WTC11 (cell line): Measurements from ENCODE around the gene BRIX1. TPM values are rescaled to one million over a fixed set of nuclear protein-coding genes. Genes with fewer than 3 reads are reported as not detected.

Experiments used
- ATAC-seq: fragments of 200-7000 bp; cut with Tn5 transposase; 2 replicates; pipeline ENCODE4 v1.10.0; 2021; ENCODE audit warnings: mild to moderate bottlenecking, moderate library complexity
- CTCF ChIA-PET: fragments of 300-600 bp; sonication (Branson Sonifier 250); formaldehyde crosslinking; loops from one replicate; lab custom pipeline; 2021; ENCODE audit warnings: antibody characterized with exemption; lab: Charles Lee
- POLR2A ChIA-PET: fragments of 350-600 bp; sonication (Branson Sonifier 250); formaldehyde crosslinking; loops from one replicate; lab custom pipeline; 2021; ENCODE audit warnings: antibody characterized with exemption; lab: Charles Lee
- DNase-seq: peaks from one replicate; pipeline ENCODE4 v3.0.0; 2021; ENCODE audit warnings: low spot score
- H3K27ac Mint-ChIP-seq: 2 replicates; pipeline ENCODE4 v1.8.0; 2021; ENCODE audit warnings: mixed read lengths
- H3K27me3 Mint-ChIP-seq: 2 replicates; pipeline ENCODE4 v1.8.0; 2021; ENCODE audit warnings: low read depth, mild to moderate bottlenecking, moderate library complexity, mixed read lengths
- H3K36me3 Mint-ChIP-seq: 2 replicates; pipeline ENCODE4 v1.8.0; 2021; ENCODE audit warnings: mixed read lengths
- H3K4me1 Mint-ChIP-seq: 2 replicates; pipeline ENCODE4 v1.8.0; 2022; ENCODE audit warnings: mixed read lengths
- H3K4me3 Mint-ChIP-seq: 2 replicates; pipeline ENCODE4 v1.8.0; 2021; ENCODE audit warnings: mild to moderate bottlenecking, moderate library complexity, mixed read lengths
- H3K9me3 Mint-ChIP-seq: 2 replicates; pipeline ENCODE4 v1.8.0; 2021; ENCODE audit warnings: mixed read lengths
- AFF4 ChIP-seq: sonication (generic); formaldehyde crosslinking; IDR thresholded peaks from 2 replicates; pipeline ENCODE4 v1.8.1; 2023; ENCODE audit warnings: mild to moderate bottlenecking, missing genetic modification reagents, borderline replicate concordance
- ARID4B ChIP-seq: sonication (generic); formaldehyde crosslinking; IDR thresholded peaks from 2 replicates; pipeline ENCODE4 v1.8.0; 2023; ENCODE audit warnings: missing genetic modification reagents, mild to moderate bottlenecking, borderline replicate concordance
- ERG ChIP-seq: fragments of 250-450 bp; sonication (Bioruptor Pico); IDR thresholded peaks from 2 replicates; pipeline ENCODE4 v1.8.0; 2021; ENCODE audit warnings: mild to moderate bottlenecking
- FOXK1 ChIP-seq: sonication (generic); formaldehyde crosslinking; IDR thresholded peaks from 2 replicates; pipeline ENCODE4 v1.8.0; 2022; ENCODE audit warnings: mild to moderate bottlenecking, moderate library complexity, missing genetic modification reagents
- GABPB1 ChIP-seq: sonication (generic); formaldehyde crosslinking; IDR thresholded peaks from 2 replicates; pipeline ENCODE4 v1.8.1; 2023; ENCODE audit warnings: mild to moderate bottlenecking, missing genetic modification reagents
- GTF2I ChIP-seq: fragments of 250-450 bp; sonication (Bioruptor Pico); conservative IDR thresholded peaks from 2 replicates; pipeline ENCODE4 v1.4.0; 2021; ENCODE audit warnings: mild to moderate bottlenecking
- HMGA2 ChIP-seq: fragments of 250-450 bp; sonication (Bioruptor Pico); IDR thresholded peaks from 2 replicates; pipeline ENCODE4 v1.4.0; 2021; ENCODE audit warnings: mild to moderate bottlenecking, moderate library complexity
- IRF2 ChIP-seq: sonication (generic); formaldehyde crosslinking; IDR thresholded peaks from 2 replicates; pipeline ENCODE4 v1.8.0; 2022; ENCODE audit warnings: low read depth, missing genetic modification reagents, borderline replicate concordance
- JAZF1 ChIP-seq: fragments of 250-450 bp; sonication (Bioruptor Pico); IDR thresholded peaks from 2 replicates; pipeline ENCODE4 v1.9.0; 2021; ENCODE audit warnings: moderate library complexity, mild to moderate bottlenecking, inconsistent platforms
- MXD4 ChIP-seq: fragments of 250-450 bp; sonication (Bioruptor Pico); IDR thresholded peaks from 2 replicates; pipeline ENCODE4 v1.8.0; 2021; ENCODE audit warnings: mild to moderate bottlenecking, moderate library complexity, borderline replicate concordance
- NR3C1 ChIP-seq: sonication (generic); formaldehyde crosslinking; conservative IDR thresholded peaks from 2 replicates; pipeline ENCODE4 v1.8.1; 2023; ENCODE audit warnings: low read depth, mild to moderate bottlenecking, missing genetic modification reagents
- PRRX2 ChIP-seq: fragments of 250-450 bp; sonication (Bioruptor Pico); IDR thresholded peaks from 2 replicates; pipeline ENCODE4 v1.8.0; 2021; ENCODE audit warnings: mild to moderate bottlenecking
- SMAD3 ChIP-seq: sonication (generic); formaldehyde crosslinking; IDR thresholded peaks from 2 replicates; pipeline ENCODE4 v1.8.0; 2022; ENCODE audit warnings: missing genetic modification reagents, mild to moderate bottlenecking, borderline replicate concordance
- TEAD4 ChIP-seq: sonication (generic); formaldehyde crosslinking; IDR thresholded peaks from 2 replicates; pipeline ENCODE4 v1.8.0; 2022; ENCODE audit warnings: mild to moderate bottlenecking, missing genetic modification reagents
- TP53 ChIP-seq: sonication (generic); formaldehyde crosslinking; IDR thresholded peaks from 2 replicates; pipeline ENCODE4 v1.8.1; 2023; ENCODE audit warnings: mild to moderate bottlenecking, missing genetic modification reagents
- ZNF138 ChIP-seq: sonication (generic); formaldehyde crosslinking; conservative IDR thresholded peaks from 2 replicates; pipeline ENCODE4 v1.8.1; 2022; ENCODE audit warnings: mild to moderate bottlenecking, moderate library complexity, missing genetic modification reagents
- ZNF232 ChIP-seq: sonication (generic); formaldehyde crosslinking; IDR thresholded peaks from 2 replicates; pipeline ENCODE4 v1.8.0; 2022; ENCODE audit warnings: mild to moderate bottlenecking, missing genetic modification reagents
- ZNF532 ChIP-seq: fragments of 250-450 bp; sonication (Bioruptor Pico); IDR thresholded peaks from 2 replicates; pipeline ENCODE4 v1.9.0; 2021; ENCODE audit warnings: mild to moderate bottlenecking, borderline replicate concordance
- ZSCAN18 ChIP-seq: fragments of 250-450 bp; sonication (Bioruptor Pico); IDR thresholded peaks from 2 replicates; pipeline ENCODE4 v2.1.2; 2022; ENCODE audit warnings: mild to moderate bottlenecking, moderate library complexity
- total RNA-seq: library from RNA; stranded (reverse); gene quantifications from 3 replicates; pipeline ENCODE4 v1.2.3, GENCODE V29; 2021
- TF ChIP-seq, protein P1 (sequence below): sonication (generic); formaldehyde crosslinking; IDR thresholded peaks from 2 replicates; pipeline ENCODE4 v1.8.1; 2022; ENCODE audit warnings: missing genetic modification reagents, borderline replicate concordance

The BRIX1 gene
- total RNA-seq, 1 experiment from 2014 or later, result 57.3 TPM

DNA sequence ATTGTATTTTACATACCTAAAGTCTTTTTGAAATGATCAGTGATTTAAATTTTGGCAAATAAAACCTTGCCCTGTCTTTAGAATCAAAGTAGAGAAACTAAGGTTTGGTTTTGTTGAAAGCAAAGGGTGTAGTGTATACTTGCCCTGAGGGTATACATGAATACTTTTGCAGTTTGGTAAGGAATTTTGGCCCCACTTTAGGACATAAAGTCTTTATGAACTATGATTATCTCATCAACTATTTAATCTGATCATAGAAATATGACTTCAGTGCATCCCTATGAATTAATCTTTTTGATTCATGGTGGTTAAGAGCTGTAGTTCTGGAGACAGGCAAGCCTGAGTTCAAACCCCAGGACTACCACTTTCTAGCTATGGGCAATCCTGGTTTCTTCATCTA, 17.9 kb upstream of the BRIX1 start:
- no peak for ATAC-seq
- CTCF ChIA-PET, result interaction anchor here (0.6 to 4.4 kb wide), 15 partner anchors 11 to 423 kb away, joined by 3 to 30 read pairs (median 4); partner anchors contain the start of genes BRIX1, RAD1 and TTC23L

More for the DNA sequence above, 17.9 kb upstream of the BRIX1 start:
- peaks cover 24% of the 10 kb centered on the region for H3K4me1 Mint-ChIP-seq
- no peaks in the 10 kb centered on the region for H3K9me3 Mint-ChIP-seq
- TF ChIP-seq IRF2 (CRISPR knock-in tag) (no peak), GABPB1 (CRISPR knock-in tag) (no peak), PRRX2 (no peak), HMGA2 (no peak), ARID4B (CRISPR knock-in tag) (no peak), MXD4 (CRISPR knock-in tag) (no peak), SMAD3 (CRISPR knock-in tag) (no peak), AFF4 (no peak), ZSCAN18 (no peak), JAZF1 (CRISPR knock-in tag) (no peak), TP53 (CRISPR knock-in tag) (no peak), ZNF232 (no peak), ERG (no peak), GTF2I (CRISPR knock-in tag) (no peak), ZNF532 (CRISPR knock-in tag) (no peak), ZNF138 (no peak), FOXK1 (CRISPR knock-in tag) (no peak), NR3C1 (no peak), TEAD4 (CRISPR knock-in tag) (no peak)
- TF ChIP-seq, protein P1, sequence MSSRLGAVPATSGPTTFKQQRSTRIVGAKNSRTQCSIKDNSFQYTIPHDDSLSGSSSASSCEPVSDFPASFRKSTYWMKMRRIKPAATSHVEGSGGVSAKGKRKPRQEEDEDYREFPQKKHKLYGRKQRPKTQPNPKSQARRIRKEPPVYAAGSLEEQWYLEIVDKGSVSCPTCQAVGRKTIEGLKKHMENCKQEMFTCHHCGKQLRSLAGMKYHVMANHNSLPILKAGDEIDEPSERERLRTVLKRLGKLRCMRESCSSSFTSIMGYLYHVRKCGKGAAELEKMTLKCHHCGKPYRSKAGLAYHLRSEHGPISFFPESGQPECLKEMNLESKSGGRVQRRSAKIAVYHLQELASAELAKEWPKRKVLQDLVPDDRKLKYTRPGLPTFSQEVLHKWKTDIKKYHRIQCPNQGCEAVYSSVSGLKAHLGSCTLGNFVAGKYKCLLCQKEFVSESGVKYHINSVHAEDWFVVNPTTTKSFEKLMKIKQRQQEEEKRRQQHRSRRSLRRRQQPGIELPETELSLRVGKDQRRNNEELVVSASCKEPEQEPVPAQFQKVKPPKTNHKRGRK (CRISPR knock-in tag), result no peak
- DNase-seq, result no peak
- POLR2A ChIA-PET, result interaction anchor here (0.6 kb wide), 1 partner anchor 400 kb away, joined by 4 read pairs; no protein-coding TSS in a partner anchor
- H3K27me3 Mint-ChIP-seq, result no peaks in the 10 kb centered on the region
- 0 out of 2 replicates have a peak, but pooled peaks cover 3% of the 10 kb centered on the region for H3K36me3 Mint-ChIP-seq
- no peak overlapping the region for H3K27ac Mint-ChIP-seq
- H3K4me3 Mint-ChIP-seq, result no peak overlapping the region
